Panc1 (cell line): Measurements from ENCODE around the gene EYS. TPM values are rescaled to one million over a fixed set of nuclear protein-coding genes. Genes with fewer than 3 reads are reported as not detected.

Source experiments
- ATAC-seq: fragments of 200-7000 bp; cut with Tn5 transposase; 2 replicates; pipeline ENCODE4 v1.9.1; 2020; ENCODE audit warnings: mild to moderate bottlenecking, moderate library complexity
- BruUV-seq: library from RNA; stranded (reverse); fragments of 400-500 nt; replicated peaks from 2 replicates; lab custom pipeline; 2021; lab: Mats Ljungman, UMichigan
- CTCF ChIA-PET: fragments of 300-600 bp; sonication (Branson Sonifier 250); formaldehyde crosslinking; loops from one replicate; lab custom pipeline; 2022; ENCODE audit warnings: antibody characterized with exemption; lab: Charles Lee
- POLR2A ChIA-PET: fragments of 300-600 bp; sonication (Branson Sonifier 250); formaldehyde crosslinking; loops from one replicate; lab custom pipeline; 2022; ENCODE audit warnings: antibody characterized with exemption; lab: Charles Lee
- DNase-seq: peaks from one replicate; pipeline ENCODE4 v3.0.0-alpha.2; 2010; ENCODE audit warnings: low read depth, low spot score
- H3K27ac ChIP-seq: 2 replicates; pipeline ENCODE4 v1.5.1; 2011; ENCODE audit warnings: mild to moderate bottlenecking, low read length, inconsistent platforms
- H3K27me3 ChIP-seq: fragments of 200-500 bp; sonication (Bioruptor generic); 2 replicates; pipeline ENCODE4 v1.6.0; 2014; ENCODE audit warnings: low read length, inconsistent platforms; ENCODE audit not compliant: control insufficient read depth, insufficient read depth
- H3K36me3 ChIP-seq: fragments of 200-500 bp; sonication (Bioruptor generic); 2 replicates; pipeline ENCODE4 v1.5.1; 2014; ENCODE audit warnings: inconsistent platforms, mild to moderate bottlenecking, low read length, moderate library complexity; ENCODE audit not compliant: control insufficient read depth, insufficient read depth
- H3K4me1 ChIP-seq: 2 replicates; pipeline ENCODE4 v1.5.1; 2011; ENCODE audit warnings: inconsistent platforms, mild to moderate bottlenecking, low read length, moderate library complexity; ENCODE audit not compliant: control insufficient read depth, insufficient read depth
- H3K4me3 ChIP-seq, 2 experiments: 2 replicates each; pipeline ENCODE4 v1.5.1; 2011 to 2012; ENCODE audit warnings: low read depth in 2 of 2, low read length in 2 of 2, mild to moderate bottlenecking in 2 of 2, inconsistent platforms in 1 of 2, moderate library complexity in 1 of 2
- H3K9me3 ChIP-seq: fragments of 200-500 bp; sonication (Bioruptor generic); 2 replicates; pipeline ENCODE4 v1.5.1; 2014; ENCODE audit warnings: low read depth, mild to moderate bottlenecking, inconsistent platforms, low read length, moderate library complexity; ENCODE audit not compliant: control insufficient read depth, insufficient read depth
- CTCF ChIP-seq: fragments of 450-650 bp; IDR thresholded peaks from 2 replicates; pipeline ENCODE4 v1.5.1; 2017; ENCODE audit warnings: mild to moderate bottlenecking
- POLR2AphosphoS5 ChIP-seq: IDR thresholded peaks from 2 replicates; pipeline ENCODE4 v1.6.1; 2012; ENCODE audit warnings: mild to moderate bottlenecking, low read depth, low read length, moderate library complexity
- REST ChIP-seq, 2 experiments: IDR thresholded peaks; 2 replicates each; pipeline ENCODE4 v1.6.1; 2011 to 2012; ENCODE audit warnings: low read depth in 2 of 2, control low read depth in 1 of 2, low read length in 1 of 2, mild to moderate bottlenecking in 1 of 2, moderate library complexity in 1 of 2; ENCODE audit not compliant: insufficient read depth in 1 of 2
- SIN3A ChIP-seq: IDR thresholded peaks from 2 replicates; pipeline ENCODE4 v1.6.1; 2012; ENCODE audit warnings: low read depth, mild to moderate bottlenecking, low read length, moderate library complexity, borderline replicate concordance; ENCODE audit not compliant: insufficient read depth
- TCF7L2 ChIP-seq: IDR thresholded peaks from 2 replicates; pipeline ENCODE4 v1.6.1; 2011; ENCODE audit warnings: mild to moderate bottlenecking, low read depth, low read length, inconsistent platforms
- in situ Hi-C: cut with HindIII; loops from 2 replicates; pipeline ENCODE4 v1.10.0; 2016; ENCODE audit warnings: low sequenced_read_pairs, low pct_unique_long_range_greater_than_20kb
- intact Hi-C: fragments of 100-400 bp; cut with micrococcal nuclease; formaldehyde crosslinking; loops from one replicate; pipeline ENCODE4 v1.10.0; 2022; ENCODE audit not compliant: unreplicated experiment
- total RNA-seq: library from RNA; stranded (reverse); gene quantifications from one replicate; pipeline ENCODE4 v1.2.1, GENCODE V29; 2021; ENCODE audit not compliant: unreplicated experiment

Gene EYS
- total RNA-seq, 1 experiment from 2014 or later = not detected

GRCh38 chr6:63799313-63799712 is 1907.7 kb downstream of the EYS start:
- Histone ChIP-seq H3K36me3 (no peaks in the 10 kb centered on the region), H3K9me3 (no peaks in the 10 kb centered on the region), H3K4me1 (no peaks in the 10 kb centered on the region), H3K27ac (no peak overlapping the region), H3K27me3 (peaks cover 4% of the 10 kb centered on the region; the same call in 1 of the 2 replicates), H3K4me3 (no peak overlapping the region)
- intact Hi-C loops = no loop called here
- CTCF ChIA-PET = interaction anchor here (0.6 kb wide), 1 partner anchor 34 kb away, joined by 5 read pairs; no protein-coding TSS in a partner anchor
- POLR2A ChIA-PET = no interaction called here
- DNase-seq (no peak), ATAC-seq (no peak)
- TF ChIP-seq POLR2AphosphoS5 = no peak
- TF ChIP-seq CTCF = no peak
- TF ChIP-seq SIN3A = no peak
- TF ChIP-seq REST (IDR thresholded peaks at IDR 0.05; ENCODE audit: insufficient read depth in 1 of 2, low read depth in 2 of 2, low read length in 1 of 2) = no peak
- no peak for TF ChIP-seq TCF7L2
- in situ Hi-C loops = no loop called here
- no TSS peak for BruUV-seq

GRCh38 chr6:63798378-63798777 is 1908.6 kb downstream of the EYS start:
- intact Hi-C loops = no loop called here
- no peaks in the 10 kb centered on the region for H3K4me1 ChIP-seq
- BruUV-seq = no TSS peak
- H3K36me3 ChIP-seq = no peaks in the 10 kb centered on the region
- TF ChIP-seq REST (IDR thresholded peaks at IDR 0.05; ENCODE audit: insufficient read depth in 1 of 2, low read depth in 2 of 2, low read length in 1 of 2) (no peak), POLR2AphosphoS5 (no peak), CTCF (no peak)
- no peaks in the 10 kb centered on the region for H3K9me3 ChIP-seq
- DNase-seq (no peak), ATAC-seq (no peak)
- H3K27me3 ChIP-seq = peaks cover 4% of the 10 kb centered on the region; the same call in 1 of the 2 replicates
- in situ Hi-C loops = no loop called here
- no peak overlapping the region for H3K27ac ChIP-seq
- ChIA-PET POLR2A (no interaction called here), CTCF (no interaction called here)
- no peak overlapping the region for H3K4me3 ChIP-seq
